Gastroesophageal sphincter (tissue), 3 donors: ENCODE data around the gene TBC1D2B.
"Not testable (repeated sequence)": the region's sequence is repeated elsewhere in the genome, so short reads cannot be mapped to it uniquely, and the experiment has no call there.

Source experiments
- CTCF ChIP-seq, 4 experiments: fragments of 200-600 bp in 2 of 4; fragments of 450-650 bp in 2 of 4; sonication (generic) in 1 of 4; IDR thresholded peaks; one replicate each; pipeline ENCODE4 v1.5.1; 2017 to 2019; ENCODE audit warnings: antibody characterized with exemption in 4 of 4, mild to moderate bottlenecking in 2 of 4, moderate library complexity in 2 of 4
- POLR2A ChIP-seq, 2 donors: fragments of 450-650 bp; IDR thresholded peaks; one replicate each; pipeline ENCODE4 v1.6.1; 2017; ENCODE audit warnings: antibody characterized with exemption in 2 of 2, mild to moderate bottlenecking in 2 of 2, moderate library complexity in 1 of 2
- POLR2AphosphoS5 ChIP-seq: sonication (generic); formaldehyde crosslinking; IDR thresholded peaks from one replicate; pipeline ENCODE4 v1.6.1; 2017; ENCODE audit warnings: antibody characterized with exemption

GRCh38 chr15:77976095-77976450 is 101.4 kb downstream of the TBC1D2B start:
- TF ChIP-seq POLR2A (IDR thresholded peaks at IDR 0.05); CTCF (IDR thresholded peaks at IDR 0.05); POLR2AphosphoS5: not testable (repeated sequence)
